ENCODE measurements around the gene NKD1. TPM values are rescaled to one million over a fixed set of nuclear protein-coding genes. Genes with fewer than 3 reads are reported as not detected.
A peak's percentile ranks its signal among the peaks of the same experiment; 100 is the strongest.

NKD1 gene
- total and polyA plus RNA-seq, 5 experiments from 2014 or later: 0.07 to 5.9 (median 1.4) TPM

DNA sequence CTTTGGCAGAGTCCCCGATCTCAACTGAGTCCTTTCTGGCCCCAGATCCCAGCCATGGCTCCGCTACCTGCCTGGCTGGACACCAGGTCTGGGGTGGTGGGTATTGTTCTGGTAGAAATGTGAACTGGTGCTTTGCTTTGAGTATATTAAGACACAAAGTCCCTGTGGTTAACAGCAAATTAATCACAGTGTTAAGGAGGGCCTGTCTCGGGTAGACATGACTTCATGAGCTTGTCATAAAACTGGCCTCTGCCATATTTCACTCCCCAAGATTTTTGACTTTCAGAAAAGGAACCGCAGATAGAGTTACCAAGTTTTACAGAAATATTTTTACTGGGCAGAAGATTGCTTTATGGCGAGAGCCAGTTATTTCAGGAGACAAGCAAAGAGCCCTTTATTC is 19.5 kb downstream of the NKD1 start:
- DNase-seq (no peak), ATAC-seq (no peak)
- peaks cover 5 to 35% (median 20%) of the 10 kb centered on the region in 4 donors for H3K4me1 Mint-ChIP-seq
- no peaks in the 10 kb centered on the region for H3K27me3 Mint-ChIP-seq
- POLR2A ChIA-PET: no interaction called here
- peak overlapping the region in 2 of 10 donors; percentile 53 to 90 for H3K27ac Mint-ChIP-seq
- H3K9me3 Mint-ChIP-seq: no peaks in the 10 kb centered on the region
- no peaks in the 10 kb centered on the region for H3K36me3 Mint-ChIP-seq
- H3K4me3 Mint-ChIP-seq: no peak overlapping the region

DNA sequence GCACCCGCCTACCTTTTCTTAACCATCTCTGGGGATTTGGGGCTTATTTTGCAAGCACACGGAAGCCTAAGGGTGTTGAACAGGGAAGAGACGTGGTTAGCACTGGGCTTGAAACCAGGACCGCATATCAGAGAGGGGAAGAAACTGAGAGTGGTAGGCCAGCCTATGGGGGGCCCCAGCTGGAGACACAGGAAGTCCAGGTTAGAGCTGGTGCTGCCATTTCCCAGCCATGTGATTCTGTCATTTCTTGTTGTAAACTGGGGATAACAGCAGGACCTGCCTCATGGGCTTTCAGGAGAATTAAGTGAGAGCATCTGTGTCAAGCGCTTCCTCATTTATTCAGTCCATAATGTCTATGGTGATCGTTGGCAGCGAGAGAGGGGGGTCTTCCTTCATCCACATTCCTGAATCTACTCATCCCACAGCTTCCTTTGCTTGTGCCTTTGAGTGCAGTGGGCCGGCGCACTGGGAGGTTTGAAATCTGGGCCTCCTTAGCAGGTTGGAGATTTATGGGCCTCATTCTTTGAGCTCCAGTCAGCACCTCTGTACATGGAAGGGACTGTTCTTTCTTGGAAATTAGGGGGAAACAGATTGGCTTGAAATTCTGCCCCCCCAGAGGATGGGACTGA is 20.1 kb downstream of the NKD1 start:
- Mint-ChIP-seq H3K4me1 (peaks cover 5 to 36% (median 20%) of the 10 kb centered on the region in 4 donors), H3K9me3 (no peaks in the 10 kb centered on the region), H3K27me3 (no peaks in the 10 kb centered on the region), H3K27ac (peak overlapping the region in 3 of 10 donors; percentile 14 to 90 (median 53)), H3K36me3 (no peaks in the 10 kb centered on the region), H3K4me3 (peak overlapping the region in 1 of 10 donors; percentile 56)
- DNase-seq (peak in 1 of 10 donors; percentile 65), ATAC-seq (no peak)
- POLR2A ChIA-PET: no interaction called here

DNA sequence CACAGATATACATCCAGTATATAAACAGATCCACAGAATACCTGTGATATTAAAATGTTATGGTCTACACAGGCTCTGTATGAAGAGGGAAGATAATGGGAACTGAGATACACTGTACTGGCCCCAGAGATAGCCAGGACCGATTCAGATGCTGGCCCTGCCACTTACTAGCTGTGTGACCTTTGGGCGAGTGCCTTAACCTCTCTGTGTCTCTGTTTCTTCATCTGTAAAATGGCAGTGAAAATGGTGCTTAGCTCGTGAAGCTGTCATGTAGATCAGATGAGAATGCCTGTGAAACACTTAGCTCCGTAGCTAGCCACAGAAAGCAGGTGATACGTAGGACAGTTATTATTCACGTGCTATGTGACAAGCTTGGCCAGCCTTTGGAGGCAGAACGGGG is 22.2 kb downstream of the NKD1 start:
- no peaks in the 10 kb centered on the region for H3K9me3 Mint-ChIP-seq
- H3K27me3 Mint-ChIP-seq: no peaks in the 10 kb centered on the region
- POLR2A ChIA-PET: no interaction called here

DNA sequence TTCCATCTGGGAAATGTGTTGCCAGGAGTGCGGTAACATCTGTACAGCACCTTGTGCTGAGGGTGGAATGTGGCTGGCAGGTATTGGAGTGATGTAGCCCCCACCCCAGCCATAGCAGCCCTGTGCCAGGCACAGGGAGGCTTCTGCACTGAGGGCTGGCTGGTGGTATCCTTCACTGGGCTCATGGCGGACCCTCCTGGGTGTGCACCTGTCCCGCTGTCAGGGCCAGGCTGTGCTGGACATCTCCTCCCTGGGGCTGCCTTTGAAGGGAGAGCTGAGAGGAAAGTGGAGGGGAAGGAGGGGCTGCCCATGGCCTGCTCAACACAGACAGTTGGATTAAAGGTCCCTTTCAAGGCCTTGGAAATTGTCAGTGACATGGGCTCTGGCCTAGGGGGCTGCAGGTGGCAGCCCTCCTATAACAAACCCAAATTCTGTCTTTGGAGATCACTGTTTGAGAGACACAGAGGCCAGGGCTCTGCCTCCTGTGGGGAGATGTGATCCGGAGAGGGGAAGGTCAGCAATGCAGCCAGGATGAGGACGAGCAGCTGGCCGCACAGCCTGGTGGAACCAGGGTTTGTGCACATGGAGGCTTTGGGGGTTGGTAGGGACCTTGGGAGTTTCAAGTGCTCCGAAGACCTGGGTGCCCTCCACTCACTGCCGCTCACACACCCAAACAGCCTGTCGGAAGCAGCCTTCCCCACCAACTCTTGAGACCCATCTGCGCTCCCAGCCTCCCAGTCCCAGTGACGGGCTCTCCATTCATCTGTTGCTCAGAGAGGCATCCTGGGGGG is 22.8 kb downstream of the NKD1 start:
- peak overlapping the region in 2 of 10 donors; percentile 3 to 20 for H3K27ac Mint-ChIP-seq
- H3K9me3 Mint-ChIP-seq: no peaks in the 10 kb centered on the region
- ATAC-seq: no peak

More for the DNA sequence above, 22.2 kb downstream of the NKD1 start:
- H3K36me3 Mint-ChIP-seq: no peaks in the 10 kb centered on the region
- DNase-seq (no peak), ATAC-seq (no peak)
- peaks cover 0 to 24% (median 10%) of the 10 kb centered on the region in 4 donors for H3K4me1 Mint-ChIP-seq
- no peak overlapping the region for H3K4me3 Mint-ChIP-seq
- no peak overlapping the region for H3K27ac Mint-ChIP-seq

DNA sequence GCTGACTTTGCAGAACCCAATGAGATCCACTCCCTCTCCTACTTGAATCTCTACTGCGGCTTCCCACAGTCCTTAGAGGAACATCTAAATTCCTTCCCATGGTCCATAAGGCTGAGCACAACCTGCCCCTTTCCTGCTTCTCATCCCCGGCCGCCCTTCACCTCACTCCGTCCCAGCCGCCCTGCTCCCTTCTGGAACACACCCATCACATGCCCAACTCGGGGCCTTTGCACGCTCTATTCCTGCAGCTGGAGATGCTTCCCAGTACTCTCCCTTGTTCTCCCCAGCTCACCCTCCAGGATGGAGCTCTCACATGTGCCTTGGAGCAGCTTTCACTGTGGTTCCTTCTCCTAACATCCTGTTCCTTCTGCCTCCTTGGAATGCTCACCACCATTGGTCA is 23.6 kb downstream of the NKD1 start:
- H3K27me3 Mint-ChIP-seq: no peaks in the 10 kb centered on the region
- peak overlapping the region in 1 of 10 donors; percentile 3 for H3K27ac Mint-ChIP-seq
- no peak for DNase-seq
- no peaks in the 10 kb centered on the region for H3K9me3 Mint-ChIP-seq
- ATAC-seq: no peak
- no peaks in the 10 kb centered on the region for H3K36me3 Mint-ChIP-seq
- POLR2A ChIA-PET: no interaction called here
- no peak overlapping the region for H3K4me3 Mint-ChIP-seq
- H3K4me1 Mint-ChIP-seq: peaks cover 0 to 31% (median 8%) of the 10 kb centered on the region in 4 donors

More for the DNA sequence above, 22.8 kb downstream of the NKD1 start:
- POLR2A ChIA-PET: no interaction called here
- DNase-seq: no peak
- Mint-ChIP-seq H3K36me3 (no peaks in the 10 kb centered on the region), H3K4me3 (no peak overlapping the region), H3K4me1 (peaks cover 0 to 25% (median 8%) of the 10 kb centered on the region in 4 donors), H3K27me3 (no peaks in the 10 kb centered on the region)

DNA sequence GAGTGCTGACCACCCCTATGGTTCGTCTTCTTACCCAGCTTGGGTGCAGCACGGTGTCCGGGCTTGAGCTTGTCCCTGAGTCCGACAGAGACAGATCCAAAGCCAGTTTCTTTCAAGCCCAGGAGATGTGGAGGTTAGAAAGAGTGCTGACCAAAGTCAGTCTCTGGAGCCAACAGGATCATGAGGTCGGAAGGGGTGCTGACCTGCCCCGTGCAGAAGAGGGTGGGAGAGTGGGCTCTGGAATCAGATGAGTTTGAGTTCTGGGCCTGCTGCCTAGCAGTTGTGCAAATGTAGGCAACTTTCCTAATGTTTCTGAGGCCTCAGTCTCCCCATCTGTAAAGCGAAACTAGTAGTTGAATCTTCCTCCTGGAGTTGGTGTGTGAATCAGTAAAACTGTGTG is 24.5 kb downstream of the NKD1 start:
- DNase-seq: no peak
- POLR2A ChIA-PET: no interaction called here
- no peak overlapping the region for H3K4me3 Mint-ChIP-seq
- ATAC-seq: no peak
- H3K36me3 Mint-ChIP-seq: no peaks in the 10 kb centered on the region
- no peaks in the 10 kb centered on the region for H3K9me3 Mint-ChIP-seq
- peak overlapping the region in 1 of 10 donors; percentile 49 for H3K27ac Mint-ChIP-seq
- H3K27me3 Mint-ChIP-seq: no peaks in the 10 kb centered on the region
- H3K4me1 Mint-ChIP-seq: peaks cover 0 to 28% (median 7%) of the 10 kb centered on the region in 4 donors

DNA sequence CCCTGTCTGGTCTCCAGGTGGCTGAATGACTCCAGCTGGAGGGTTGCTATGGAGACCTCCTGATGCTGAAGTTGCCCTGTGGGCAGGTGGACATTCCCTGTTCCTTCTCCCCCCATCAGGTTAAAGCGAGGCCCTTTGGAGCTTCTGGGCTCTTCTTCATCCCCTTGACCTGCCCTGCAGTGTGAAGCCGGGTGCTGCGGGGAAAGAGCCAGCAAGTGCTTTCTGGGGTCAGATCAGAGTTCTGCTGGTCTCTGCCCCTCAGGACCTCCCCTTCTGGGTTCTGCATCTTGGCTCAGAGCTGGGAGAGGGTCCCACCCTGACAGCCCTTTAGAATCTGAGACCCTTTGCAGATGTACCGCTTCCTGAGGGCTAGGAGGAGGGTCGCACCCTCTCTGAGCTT is 25.1 kb downstream of the NKD1 start:
- H3K27ac Mint-ChIP-seq: peak overlapping the region in 2 of 10 donors; percentile 52 to 70
- POLR2A ChIA-PET: no interaction called here
- no peaks in the 10 kb centered on the region for H3K9me3 Mint-ChIP-seq
- no peak for DNase-seq
- H3K4me1 Mint-ChIP-seq: peaks cover 0 to 22% (median 4%) of the 10 kb centered on the region in 4 donors
- no peaks in the 10 kb centered on the region for H3K27me3 Mint-ChIP-seq
- H3K36me3 Mint-ChIP-seq: no peaks in the 10 kb centered on the region
- no peak for ATAC-seq
- H3K4me3 Mint-ChIP-seq: no peak overlapping the region

DNA sequence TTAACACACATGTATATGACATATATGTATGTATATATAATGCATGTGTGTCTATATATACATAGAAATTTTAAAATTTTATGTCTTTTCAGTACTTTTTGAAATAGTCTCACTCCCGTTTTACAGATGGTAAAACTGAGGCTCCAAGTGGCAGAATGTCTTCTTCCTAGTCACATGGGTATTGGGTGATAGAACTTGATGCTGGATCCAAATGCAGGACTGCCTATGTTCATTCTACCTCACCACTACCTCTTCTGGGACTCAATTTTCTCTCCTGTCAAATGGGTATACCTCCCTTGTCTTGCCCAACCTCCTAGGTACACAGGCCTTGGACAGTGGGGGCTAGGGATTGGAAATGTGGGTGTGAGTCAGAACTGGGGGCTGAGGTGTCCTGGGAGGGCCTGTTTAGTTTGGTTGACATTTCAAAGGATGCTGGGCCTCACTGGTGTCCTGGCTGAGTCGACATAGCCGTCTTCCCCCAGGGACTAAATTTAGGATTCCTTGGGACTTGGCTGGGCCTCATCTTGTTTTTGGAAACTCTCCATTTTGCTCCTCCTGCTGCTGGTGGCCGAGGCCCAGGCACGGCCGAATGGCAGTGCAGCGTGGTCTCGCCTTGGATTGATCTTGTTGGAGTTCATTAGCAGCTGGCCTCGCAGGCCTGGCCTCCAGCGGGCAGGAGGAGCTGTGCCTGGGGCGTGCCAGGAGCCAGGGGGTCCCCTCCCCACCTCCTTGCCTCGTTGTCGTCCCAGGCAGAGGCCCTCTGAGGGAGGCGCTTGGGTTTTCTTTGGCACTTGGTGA is 25.9 kb downstream of the NKD1 start:
- H3K27me3 Mint-ChIP-seq: no peaks in the 10 kb centered on the region
- no peaks in the 10 kb centered on the region for H3K9me3 Mint-ChIP-seq
- no peaks in the 10 kb centered on the region for H3K36me3 Mint-ChIP-seq
- peak overlapping the region in 3 of 10 donors; percentile 52 to 90 (median 70) for H3K27ac Mint-ChIP-seq
- DNase-seq (no peak), ATAC-seq (no peak)
- no peak overlapping the region for H3K4me3 Mint-ChIP-seq
- H3K4me1 Mint-ChIP-seq: peaks cover 0 to 21% (median 4%) of the 10 kb centered on the region in 4 donors
- POLR2A ChIA-PET: no interaction called here

DNA sequence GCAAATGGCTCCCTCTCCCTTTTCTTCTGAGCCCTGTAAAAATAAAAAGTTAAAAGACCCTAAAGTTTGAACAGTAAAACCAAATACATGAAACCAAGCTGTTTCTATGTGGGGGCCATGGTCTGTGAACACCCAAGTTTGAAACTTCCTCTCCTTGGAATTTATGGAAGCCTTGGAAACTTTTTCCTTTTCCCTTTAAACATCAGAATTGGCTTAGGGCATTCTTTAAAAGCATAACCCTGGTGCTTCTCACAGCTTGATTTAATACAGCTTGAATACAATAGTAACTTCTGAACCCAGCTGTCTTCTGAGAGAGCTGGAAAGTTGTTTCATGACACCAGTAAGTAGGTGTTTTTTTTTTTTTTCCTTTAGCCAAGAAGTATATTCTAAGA is 26.5 kb downstream of the NKD1 start:
- Mint-ChIP-seq H3K27me3 (no peaks in the 10 kb centered on the region), H3K9me3 (peaks cover 0 to 1% (median 0%) of the 10 kb centered on the region in 9 donors), H3K4me3 (no peak overlapping the region), H3K27ac (no peak overlapping the region), H3K4me1 (peaks cover 0 to 21% (median 2%) of the 10 kb centered on the region in 4 donors), H3K36me3 (peaks cover 0 to 1% (median under 1%) of the 10 kb centered on the region in 3 donors)
- DNase-seq: no peak
- POLR2A ChIA-PET: no interaction called here
- ATAC-seq: no peak

DNA sequence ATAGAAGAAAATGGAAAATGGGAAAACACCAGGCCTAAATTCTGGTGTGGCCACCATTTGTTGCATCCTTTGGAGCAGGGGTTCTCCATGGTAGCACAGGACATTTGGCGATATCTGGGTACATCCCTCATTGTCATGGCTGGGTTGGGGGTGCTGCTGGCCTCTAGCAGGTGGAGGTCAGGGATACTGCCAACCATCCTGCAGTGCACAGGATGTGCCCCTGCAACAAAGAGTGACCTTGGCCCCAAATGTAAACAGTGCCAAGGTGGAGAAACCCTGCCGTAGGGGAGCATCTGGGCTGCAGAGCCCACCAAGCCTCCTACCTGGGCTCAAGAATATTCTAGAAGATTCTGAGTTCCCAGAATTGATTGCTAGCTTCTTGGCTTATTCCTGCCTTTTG is 27.5 kb downstream of the NKD1 start:
- no peaks in the 10 kb centered on the region for H3K27me3 Mint-ChIP-seq
- peaks cover 0 to 21% (median 1%) of the 10 kb centered on the region in 4 donors for H3K4me1 Mint-ChIP-seq
- H3K27ac Mint-ChIP-seq: no peak overlapping the region
- DNase-seq (no peak), ATAC-seq (no peak)
- peaks cover 0 to 5% (median 4%) of the 10 kb centered on the region in 3 donors for H3K36me3 Mint-ChIP-seq
- no peak overlapping the region for H3K4me3 Mint-ChIP-seq
- H3K9me3 Mint-ChIP-seq: peaks cover 0 to 2% (median 0%) of the 10 kb centered on the region in 9 donors
- POLR2A ChIA-PET: interaction anchor here (0.6 kb wide), 1 partner anchor 66 kb away, joined by 3 read pairs; no protein-coding TSS in a partner anchor

DNA sequence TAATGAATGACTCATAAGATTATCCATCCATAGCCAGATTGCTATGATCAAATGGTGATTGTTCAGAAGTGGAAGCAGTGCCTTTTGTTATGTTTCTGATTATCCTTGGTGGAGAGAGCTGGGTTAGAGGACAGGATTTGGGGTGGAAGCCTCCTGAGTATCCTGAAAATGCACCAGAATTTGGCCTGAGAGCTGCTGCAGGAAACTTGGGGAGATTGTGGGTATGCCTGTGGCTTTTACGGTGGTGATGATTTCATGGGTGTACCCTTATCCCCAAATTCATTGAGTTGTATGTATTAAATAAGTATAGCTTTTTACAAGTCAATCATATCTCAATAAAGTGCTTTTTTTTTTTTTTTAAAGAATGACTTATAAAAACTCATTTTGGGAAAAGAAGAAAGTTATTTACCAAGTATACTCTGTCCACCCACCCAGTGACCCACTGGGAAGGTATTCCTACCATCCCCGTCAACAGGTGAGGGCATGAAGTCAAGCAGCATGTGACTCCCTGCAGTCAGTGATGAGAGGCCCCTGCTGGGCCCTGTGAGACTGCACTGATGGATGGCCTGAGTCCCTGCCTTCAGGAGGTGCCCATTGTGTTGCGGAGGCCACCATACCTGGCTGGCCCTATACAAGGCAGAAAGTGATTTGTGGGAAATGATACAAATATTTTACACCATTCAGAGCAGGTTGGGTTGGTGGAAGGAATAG is 28.4 kb downstream of the NKD1 start:
- Mint-ChIP-seq H3K4me1 (peaks cover 0 to 18% (median 1%) of the 10 kb centered on the region in 4 donors), H3K27me3 (no peaks in the 10 kb centered on the region), H3K9me3 (peaks cover 0 to 2% (median 0%) of the 10 kb centered on the region in 9 donors), H3K4me3 (no peak overlapping the region), H3K36me3 (peaks cover 0 to 5% (median 4%) of the 10 kb centered on the region in 3 donors), H3K27ac (no peak overlapping the region)
- POLR2A ChIA-PET: interaction anchor here (0.6 kb wide), 1 partner anchor 65 kb away, joined by 3 read pairs; no protein-coding TSS in a partner anchor
- ATAC-seq: no peak
- DNase-seq: peak in 1 of 10 donors; percentile 10

DNA sequence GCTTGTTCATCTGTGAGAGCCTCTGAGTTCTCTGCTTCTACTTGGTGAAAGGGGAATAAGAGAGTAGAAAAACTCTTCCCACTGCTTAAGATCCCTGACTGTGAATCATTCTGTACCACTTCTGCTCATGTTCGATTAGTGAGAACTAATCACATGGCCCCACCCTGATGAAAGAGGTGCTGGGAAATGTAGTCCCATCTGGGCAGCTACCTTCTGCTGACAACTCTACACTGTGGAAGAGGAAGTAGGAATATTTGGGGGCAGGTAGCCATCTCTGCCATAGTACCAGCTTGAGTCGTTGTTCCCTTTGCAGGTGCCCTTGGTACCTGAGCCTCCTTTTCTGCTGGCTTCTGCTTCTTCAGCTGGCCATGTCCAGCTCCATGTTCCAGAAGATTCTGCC is 29.9 kb downstream of the NKD1 start:
- Mint-ChIP-seq H3K36me3 (peaks cover 0 to 5% (median 4%) of the 10 kb centered on the region in 3 donors), H3K27me3 (no peaks in the 10 kb centered on the region), H3K9me3 (peaks cover 0 to 2% (median 0%) of the 10 kb centered on the region in 9 donors), H3K4me3 (no peak overlapping the region), H3K4me1 (peaks cover 0 to 6% (median 2%) of the 10 kb centered on the region in 4 donors), H3K27ac (peak overlapping the region in 1 of 10 donors; percentile 41)
- DNase-seq (no peak), ATAC-seq (no peak)
- POLR2A ChIA-PET: no interaction called here

All from naive thymus-derived CD8-positive, alpha-beta T cell (primary cell).